Astrocyte (in vitro differentiated cells and primary cell): ENCODE data around the gene CHCHD6.

ENCODE experiments used
- EZH2 ChIP-seq: IDR thresholded peaks from 2 replicates; pipeline ENCODE4 v1.6.1; 2012; ENCODE audit warnings: mild to moderate bottlenecking, low read length, inconsistent platforms; ENCODE audit not compliant: insufficient read depth
- TF ChIP-seq, protein P1 (sequence below): IDR thresholded peaks from 2 replicates; pipeline ENCODE4 v1.5.1; 2011; ENCODE audit warnings: low read depth, mild to moderate bottlenecking, inconsistent platforms, low read length, moderate library complexity; ENCODE audit not compliant: insufficient read depth

DNA sequence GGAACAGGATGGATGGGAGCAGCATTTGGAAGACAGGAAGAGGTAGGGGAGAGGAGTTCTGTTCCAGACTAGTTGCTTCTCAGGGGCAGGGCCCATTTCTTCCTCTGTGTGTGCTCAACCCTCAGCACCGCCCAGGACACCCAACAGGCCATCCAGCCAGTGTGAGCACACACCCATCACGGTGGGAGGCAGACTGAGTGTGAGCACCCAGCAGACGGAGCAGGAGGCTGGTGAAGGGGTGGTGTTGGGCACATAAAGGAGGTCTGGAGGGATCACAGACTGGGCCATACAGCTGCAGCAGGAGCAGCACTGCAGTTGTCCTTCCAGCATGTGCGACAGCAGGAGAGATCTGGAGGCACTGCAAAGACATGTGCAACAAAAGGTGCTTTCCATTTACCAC, 190.4 kb downstream of the CHCHD6 start:
- TF ChIP-seq, protein P1, sequence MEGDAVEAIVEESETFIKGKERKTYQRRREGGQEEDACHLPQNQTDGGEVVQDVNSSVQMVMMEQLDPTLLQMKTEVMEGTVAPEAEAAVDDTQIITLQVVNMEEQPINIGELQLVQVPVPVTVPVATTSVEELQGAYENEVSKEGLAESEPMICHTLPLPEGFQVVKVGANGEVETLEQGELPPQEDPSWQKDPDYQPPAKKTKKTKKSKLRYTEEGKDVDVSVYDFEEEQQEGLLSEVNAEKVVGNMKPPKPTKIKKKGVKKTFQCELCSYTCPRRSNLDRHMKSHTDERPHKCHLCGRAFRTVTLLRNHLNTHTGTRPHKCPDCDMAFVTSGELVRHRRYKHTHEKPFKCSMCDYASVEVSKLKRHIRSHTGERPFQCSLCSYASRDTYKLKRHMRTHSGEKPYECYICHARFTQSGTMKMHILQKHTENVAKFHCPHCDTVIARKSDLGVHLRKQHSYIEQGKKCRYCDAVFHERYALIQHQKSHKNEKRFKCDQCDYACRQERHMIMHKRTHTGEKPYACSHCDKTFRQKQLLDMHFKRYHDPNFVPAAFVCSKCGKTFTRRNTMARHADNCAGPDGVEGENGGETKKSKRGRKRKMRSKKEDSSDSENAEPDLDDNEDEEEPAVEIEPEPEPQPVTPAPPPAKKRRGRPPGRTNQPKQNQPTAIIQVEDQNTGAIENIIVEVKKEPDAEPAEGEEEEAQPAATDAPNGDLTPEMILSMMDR = no peak
- TF ChIP-seq EZH2 = no peak
